Activated naive CD8-positive, alpha-beta T cell treated with anti-CD3 and anti-CD28 coated beads, Interleukin-2, amount 10 ng/mL, durations not matched to agents 7 days and 5 days (primary cell): ENCODE data around the gene PDE3B. TPM values are rescaled to one million over a fixed set of nuclear protein-coding genes. Genes with fewer than 3 reads are reported as not detected.
A peak's percentile ranks its signal among the peaks of the same experiment; 100 is the strongest.
"Not testable (repeated sequence)": the region's sequence is repeated elsewhere in the genome, so short reads cannot be mapped to it uniquely, and the experiment has no call there.

Experiments
- ATAC-seq: fragments of 150-1000 bp; cut with Tn5 transposase; one replicate; pipeline ENCODE4 v1.10.0; 2021; ENCODE audit warnings: low read depth, moderate library complexity
- POLR2A ChIA-PET: fragments of 350-600 bp; sonication (Branson Sonifier 250); formaldehyde crosslinking; loops from one replicate; lab custom pipeline; 2021; ENCODE audit warnings: antibody characterized with exemption; lab: Charles Lee
- DNase-seq: peaks from one replicate; pipeline ENCODE4 v3.0.0; 2021
- H3K27ac Mint-ChIP-seq: one replicate; pipeline ENCODE4 v1.8.0; 2022; ENCODE audit warnings: mild to moderate bottlenecking, mixed read lengths
- H3K27me3 Mint-ChIP-seq: one replicate; pipeline ENCODE4 v1.8.0; 2022; ENCODE audit warnings: mild to moderate bottlenecking, moderate library complexity, mixed read lengths
- H3K36me3 Mint-ChIP-seq: one replicate; pipeline ENCODE4 v1.8.0; 2021; ENCODE audit warnings: mild to moderate bottlenecking, mixed read lengths
- H3K4me1 Mint-ChIP-seq: one replicate; pipeline ENCODE4 v1.8.0; 2021; ENCODE audit warnings: mixed read lengths
- H3K4me3 Mint-ChIP-seq: one replicate; pipeline ENCODE4 v1.8.0; 2022; ENCODE audit warnings: mild to moderate bottlenecking, moderate library complexity, mixed read lengths
- H3K9me3 Mint-ChIP-seq: one replicate; pipeline ENCODE4 v1.8.0; 2021; ENCODE audit warnings: mixed read lengths
- total RNA-seq, 2 experiments: library from RNA; stranded (reverse); gene quantifications; one replicate each; pipeline ENCODE4 v1.2.3, GENCODE V29; 2021

Gene PDE3B
- total RNA-seq, 2 experiments from 2014 or later = 117 to 125 TPM

- no peak for ATAC-seq
- Mint-ChIP-seq H3K36me3 (peaks cover 71% of the 10 kb centered on the region), H3K27me3 (no peaks in the 10 kb centered on the region), H3K27ac (no peak overlapping the region), H3K4me3 (no peak overlapping the region), H3K4me1 (peaks cover 6% of the 10 kb centered on the region), H3K9me3 (peaks cover 9% of the 10 kb centered on the region)
- no peak for DNase-seq
- POLR2A ChIA-PET = no interaction called here
These were observed 175.2 kb downstream of the PDE3B start for GRCh38 chr11:14818779-14819178.

GRCh38 chr11:14819596-14819995, 176.0 kb downstream of the PDE3B start:
- POLR2A ChIA-PET = no interaction called here
- peaks cover 6% of the 10 kb centered on the region for H3K4me1 Mint-ChIP-seq
- H3K4me3 Mint-ChIP-seq = no peak overlapping the region
- peaks cover 17% of the 10 kb centered on the region for H3K9me3 Mint-ChIP-seq
- ATAC-seq (no peak), DNase-seq (no peak)
- no peaks in the 10 kb centered on the region for H3K27me3 Mint-ChIP-seq
- peaks cover 75% of the 10 kb centered on the region for H3K36me3 Mint-ChIP-seq
- H3K27ac Mint-ChIP-seq = no peak overlapping the region

- Mint-ChIP-seq H3K27ac (no peak overlapping the region), H3K4me3 (no peak overlapping the region), H3K4me1 (peaks cover 5% of the 10 kb centered on the region), H3K9me3 (peaks cover 28% of the 10 kb centered on the region), H3K36me3 (peaks cover 76% of the 10 kb centered on the region), H3K27me3 (no peaks in the 10 kb centered on the region)
- DNase-seq (no peak), ATAC-seq (no peak)
- POLR2A ChIA-PET = no interaction called here
These were observed 177.4 kb downstream of the PDE3B start for GRCh38 chr11:14821031-14821430.

- POLR2A ChIA-PET = no interaction called here
- H3K9me3 Mint-ChIP-seq = peaks cover 38% of the 10 kb centered on the region
- no peaks in the 10 kb centered on the region for H3K27me3 Mint-ChIP-seq
- H3K4me3 Mint-ChIP-seq = no peak overlapping the region
- H3K4me1 Mint-ChIP-seq = peaks cover 7% of the 10 kb centered on the region
- H3K36me3 Mint-ChIP-seq = peaks cover 78% of the 10 kb centered on the region
- no peak overlapping the region for H3K27ac Mint-ChIP-seq
- no peak for ATAC-seq
- DNase-seq = no peak
These were observed 183.0 kb downstream of the PDE3B start for GRCh38 chr11:14826600-14826999.

- Mint-ChIP-seq H3K27ac (no peak overlapping the region), H3K4me1 (no peaks in the 10 kb centered on the region), H3K4me3 (no peak overlapping the region), H3K9me3 (peaks cover 3% of the 10 kb centered on the region), H3K27me3 (no peaks in the 10 kb centered on the region), H3K36me3 (peaks cover 60% of the 10 kb centered on the region)
- POLR2A ChIA-PET = no interaction called here
- ATAC-seq (no peak), DNase-seq (no peak)
These were observed 192.2 kb downstream of the PDE3B start for GRCh38 chr11:14835496-14836492.

GRCh38 chr11:14842002-14842401, 198.4 kb downstream of the PDE3B start:
- Mint-ChIP-seq H3K9me3 (peaks cover 8% of the 10 kb centered on the region), H3K27me3 (no peaks in the 10 kb centered on the region), H3K36me3 (peaks cover 71% of the 10 kb centered on the region), H3K4me3 (no peak overlapping the region), H3K4me1 (peaks cover 1% of the 10 kb centered on the region), H3K27ac (no peak overlapping the region)
- ATAC-seq (no peak), DNase-seq (no peak)
- POLR2A ChIA-PET = no interaction called here

GRCh38 chr11:14852571-14853177, 209.1 kb downstream of the PDE3B start:
- peaks cover 6% of the 10 kb centered on the region for H3K4me1 Mint-ChIP-seq
- peaks cover 74% of the 10 kb centered on the region for H3K36me3 Mint-ChIP-seq
- ATAC-seq (no peak), DNase-seq (no peak)
- H3K27me3 Mint-ChIP-seq = no peaks in the 10 kb centered on the region
- no peak overlapping the region for H3K4me3 Mint-ChIP-seq
- peaks cover 18% of the 10 kb centered on the region for H3K9me3 Mint-ChIP-seq
- POLR2A ChIA-PET = no interaction called here
- no peak overlapping the region for H3K27ac Mint-ChIP-seq

GRCh38 chr11:14854057-14854456, 210.5 kb downstream of the PDE3B start:
- no peak overlapping the region for H3K4me3 Mint-ChIP-seq
- H3K9me3 Mint-ChIP-seq = peaks cover 18% of the 10 kb centered on the region
- POLR2A ChIA-PET = no interaction called here
- peaks cover 6% of the 10 kb centered on the region for H3K4me1 Mint-ChIP-seq
- no peak overlapping the region for H3K27ac Mint-ChIP-seq
- no peak for ATAC-seq
- H3K36me3 Mint-ChIP-seq = peaks cover 74% of the 10 kb centered on the region
- H3K27me3 Mint-ChIP-seq = no peaks in the 10 kb centered on the region
- DNase-seq = no peak

- H3K4me3 Mint-ChIP-seq = no peak overlapping the region
- peaks cover 5% of the 10 kb centered on the region for H3K4me1 Mint-ChIP-seq
- H3K27ac Mint-ChIP-seq = no peak overlapping the region
- no peak for DNase-seq
- no peaks in the 10 kb centered on the region for H3K27me3 Mint-ChIP-seq
- H3K36me3 Mint-ChIP-seq = peaks cover 72% of the 10 kb centered on the region
- POLR2A ChIA-PET = no interaction called here
- peaks cover 18% of the 10 kb centered on the region for H3K9me3 Mint-ChIP-seq
- no peak for ATAC-seq
These were observed 212.3 kb downstream of the PDE3B start for GRCh38 chr11:14855890-14856289.

- Mint-ChIP-seq H3K36me3 (peaks cover 74% of the 10 kb centered on the region), H3K27me3 (no peaks in the 10 kb centered on the region), H3K9me3 (peaks cover 17% of the 10 kb centered on the region), H3K27ac (no peak overlapping the region), H3K4me1 (peaks cover under 1% of the 10 kb centered on the region), H3K4me3 (no peak overlapping the region)
- DNase-seq (no peak), ATAC-seq (no peak)
- POLR2A ChIA-PET = no interaction called here
These were observed 214.0 kb downstream of the PDE3B start for GRCh38 chr11:14857621-14858020.

- no peak for DNase-seq
- Mint-ChIP-seq H3K4me1 (no peaks in the 10 kb centered on the region), H3K9me3 (peaks cover 21% of the 10 kb centered on the region), H3K4me3 (no peak overlapping the region), H3K36me3 (peaks cover 73% of the 10 kb centered on the region), H3K27ac (no peak overlapping the region), H3K27me3 (no peaks in the 10 kb centered on the region)
- POLR2A ChIA-PET = no interaction called here
- no peak for ATAC-seq
These were observed 214.8 kb downstream of the PDE3B start for GRCh38 chr11:14858404-14858803.

- peaks cover 72% of the 10 kb centered on the region for H3K36me3 Mint-ChIP-seq
- no peak for DNase-seq
- H3K27ac Mint-ChIP-seq = no peak overlapping the region
- no peaks in the 10 kb centered on the region for H3K27me3 Mint-ChIP-seq
- H3K4me1 Mint-ChIP-seq = no peaks in the 10 kb centered on the region
- peaks cover 28% of the 10 kb centered on the region for H3K9me3 Mint-ChIP-seq
- POLR2A ChIA-PET = no interaction called here
- no peak overlapping the region for H3K4me3 Mint-ChIP-seq
- no peak for ATAC-seq
These were observed 216.9 kb downstream of the PDE3B start for GRCh38 chr11:14860511-14860910.

- Mint-ChIP-seq H3K27me3 (no peaks in the 10 kb centered on the region), H3K36me3 (peaks cover 67% of the 10 kb centered on the region), H3K4me1 (peaks cover 2% of the 10 kb centered on the region), H3K9me3 (peaks cover 22% of the 10 kb centered on the region), H3K4me3 (no peak overlapping the region), H3K27ac (peak overlapping the region; percentile 60)
- no peak for DNase-seq
- no peak for ATAC-seq
- POLR2A ChIA-PET = no interaction called here
These were observed 218.1 kb downstream of the PDE3B start for GRCh38 chr11:14861680-14862079.

- H3K4me1 Mint-ChIP-seq, H3K27ac Mint-ChIP-seq, ATAC-seq, POLR2A ChIA-PET, DNase-seq, H3K27me3 Mint-ChIP-seq, H3K4me3 Mint-ChIP-seq: not testable (repeated sequence)
- peaks cover 64% of the 10 kb centered on the region for H3K36me3 Mint-ChIP-seq
- peaks cover 22% of the 10 kb centered on the region for H3K9me3 Mint-ChIP-seq
These were observed 220.2 kb downstream of the PDE3B start for GRCh38 chr11:14863775-14864174.
